Effector memory CD4-positive, alpha-beta T cell (primary cell): ENCODE data around the gene GGTA1.
"Not testable (repeated sequence)": the region's sequence is repeated elsewhere in the genome, so short reads cannot be mapped to it uniquely, and the experiment has no call there.

Source experiments
- DNase-seq, 3 donors: peaks; one replicate each; pipeline ENCODE4 v3.0.0-alpha.2; 2020
- H3K27ac ChIP-seq: 2 replicates; pipeline ENCODE4 v1.7.0; 2013; ENCODE audit warnings: mild to moderate bottlenecking, low read length, moderate library complexity; ENCODE audit not compliant: insufficient read depth, poor library complexity, severe bottlenecking
- H3K27me3 ChIP-seq: replicated peaks from 2 replicates; pipeline ENCODE4 v1.7.0; 2013; ENCODE audit warnings: mild to moderate bottlenecking, low read length; ENCODE audit not compliant: insufficient read depth, control insufficient read depth, poor library complexity, severe bottlenecking
- H3K36me3 ChIP-seq: 2 replicates; pipeline ENCODE4 v1.7.0; 2013; ENCODE audit warnings: mild to moderate bottlenecking, low read length, moderate library complexity; ENCODE audit not compliant: control insufficient read depth, insufficient read depth
- H3K4me1 ChIP-seq: 2 replicates; pipeline ENCODE4 v1.7.0; 2013; ENCODE audit warnings: low read length, mild to moderate bottlenecking; ENCODE audit not compliant: control insufficient read depth, insufficient read depth, poor library complexity, severe bottlenecking
- H3K4me3 ChIP-seq: 2 replicates; pipeline ENCODE4 v1.7.0; 2013; ENCODE audit warnings: low read length, low read depth, mild to moderate bottlenecking; ENCODE audit not compliant: insufficient read depth, poor library complexity, severe bottlenecking
- H3K9me3 ChIP-seq: 2 replicates; pipeline ENCODE4 v1.7.0; 2013; ENCODE audit warnings: mild to moderate bottlenecking, low read length, moderate library complexity; ENCODE audit not compliant: control insufficient read depth

GGTA1 gene

DNA sequence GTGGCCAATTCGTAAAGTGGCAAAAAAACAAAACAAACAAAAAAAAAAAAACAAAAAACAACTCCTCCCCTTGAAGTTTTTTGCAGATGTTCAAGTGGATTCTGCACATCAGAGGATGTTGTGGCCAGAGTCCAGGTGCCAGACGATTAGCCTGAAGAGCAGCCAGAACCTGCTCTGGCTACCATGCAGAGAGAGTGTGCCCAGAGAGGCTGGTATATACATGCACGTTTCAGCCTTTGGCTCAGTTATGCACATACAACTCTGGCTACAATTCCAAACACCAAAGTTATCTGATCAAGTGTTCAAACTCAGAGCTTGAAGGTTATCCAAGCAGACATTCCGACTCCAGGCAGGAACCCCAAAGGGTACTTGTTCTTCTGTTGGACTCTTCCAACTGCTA, 34.7 kb downstream of the GGTA1 start:
- H3K27me3 ChIP-seq: peaks cover 2% of the 10 kb centered on the region
- H3K9me3 ChIP-seq: no peaks in the 10 kb centered on the region
- no peak for DNase-seq
- no peaks in the 10 kb centered on the region for H3K36me3 ChIP-seq
- no peaks in the 10 kb centered on the region for H3K4me1 ChIP-seq
- no peak overlapping the region for H3K4me3 ChIP-seq
- H3K27ac ChIP-seq: no peak overlapping the region

DNA sequence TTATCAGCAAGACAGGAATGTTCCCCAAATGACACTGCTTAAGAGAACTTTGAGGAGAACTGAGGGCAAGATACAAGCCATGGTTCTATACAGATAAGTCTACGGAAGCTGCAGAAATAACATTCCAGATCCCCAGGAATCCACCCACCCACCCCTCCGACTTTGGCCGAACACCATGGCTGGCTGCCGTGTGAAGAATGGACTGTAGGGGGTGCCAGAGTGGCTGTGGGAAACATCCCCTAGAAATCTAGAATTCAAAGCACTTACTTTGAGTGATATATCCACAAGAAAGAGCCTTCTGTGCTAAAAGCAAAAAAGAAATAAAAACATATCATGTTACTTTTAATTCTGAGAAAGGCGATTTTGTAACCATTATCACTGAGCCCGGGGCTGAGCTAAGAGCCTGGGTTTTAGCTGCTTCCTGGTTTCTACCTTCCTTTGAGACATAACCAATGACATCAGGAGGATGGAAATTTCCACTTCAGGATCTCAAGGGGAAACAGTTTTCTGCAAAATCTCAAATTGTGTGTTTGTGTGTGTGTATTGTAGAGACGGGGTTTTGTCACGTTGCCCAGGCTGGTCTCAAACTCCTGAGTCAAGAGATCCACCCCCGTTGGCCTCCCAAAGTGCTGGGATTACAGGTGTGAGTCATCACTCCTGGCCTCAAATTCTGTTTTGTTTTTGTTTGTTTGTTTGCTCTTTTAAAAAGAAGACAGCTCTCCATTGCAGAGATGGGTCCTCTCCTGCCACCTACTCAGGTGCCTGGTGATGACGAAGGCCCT, 36.4 kb downstream of the GGTA1 start:
- Histone ChIP-seq H3K4me3 (no peak overlapping the region), H3K27ac (no peak overlapping the region), H3K36me3 (no peaks in the 10 kb centered on the region), H3K4me1 (no peaks in the 10 kb centered on the region), H3K27me3 (peaks cover 2% of the 10 kb centered on the region), H3K9me3 (no peaks in the 10 kb centered on the region)
- DNase-seq: no peak

DNA sequence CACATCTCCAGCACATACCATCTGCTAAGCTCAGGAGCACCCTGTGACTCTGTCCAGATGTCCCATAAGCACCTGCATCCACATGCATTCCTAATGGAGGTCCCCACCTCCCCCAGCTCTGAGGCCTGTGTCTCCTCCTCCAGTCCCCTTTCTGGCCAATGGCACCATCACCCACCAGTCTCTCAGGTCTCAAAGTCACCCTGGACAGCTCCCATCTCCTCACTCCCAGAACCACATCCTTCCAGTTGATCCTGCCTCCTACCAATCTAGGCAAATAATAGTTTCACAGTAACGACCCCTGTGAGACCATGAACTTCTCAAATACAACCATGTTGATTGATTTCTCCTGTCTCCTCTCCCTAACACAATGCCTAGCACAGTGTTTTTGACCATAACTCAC, 40.1 kb downstream of the GGTA1 start:
- Histone ChIP-seq H3K36me3 (no peaks in the 10 kb centered on the region), H3K4me3 (no peak overlapping the region), H3K27me3 (peaks cover 2% of the 10 kb centered on the region), H3K9me3 (no peaks in the 10 kb centered on the region), H3K27ac (no peak overlapping the region), H3K4me1 (no peaks in the 10 kb centered on the region)
- DNase-seq: no peak

DNA sequence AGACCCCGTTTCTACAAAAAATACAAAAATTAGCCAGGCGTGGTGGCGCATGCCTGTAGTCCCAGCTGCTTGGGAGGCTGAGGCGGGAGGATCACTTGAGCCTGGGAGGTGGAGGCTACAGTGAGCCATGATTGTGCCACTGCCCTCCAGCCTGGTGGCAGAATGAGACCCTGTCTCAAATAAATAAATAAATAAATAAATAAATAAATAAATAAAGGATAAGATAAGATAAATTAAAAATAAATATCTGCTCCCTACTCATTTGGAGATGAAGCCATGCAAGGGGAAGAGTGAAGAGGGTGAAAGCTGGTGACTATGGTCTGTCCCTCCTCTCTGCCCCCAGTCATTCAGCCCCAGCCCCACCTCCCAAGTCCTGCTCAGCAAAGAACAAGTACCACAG, 41.2 kb downstream of the GGTA1 start:
- not testable (repeated sequence) for H3K27me3 ChIP-seq, H3K4me1 ChIP-seq, DNase-seq, H3K4me3 ChIP-seq, H3K27ac ChIP-seq, H3K9me3 ChIP-seq, H3K36me3 ChIP-seq

DNA sequence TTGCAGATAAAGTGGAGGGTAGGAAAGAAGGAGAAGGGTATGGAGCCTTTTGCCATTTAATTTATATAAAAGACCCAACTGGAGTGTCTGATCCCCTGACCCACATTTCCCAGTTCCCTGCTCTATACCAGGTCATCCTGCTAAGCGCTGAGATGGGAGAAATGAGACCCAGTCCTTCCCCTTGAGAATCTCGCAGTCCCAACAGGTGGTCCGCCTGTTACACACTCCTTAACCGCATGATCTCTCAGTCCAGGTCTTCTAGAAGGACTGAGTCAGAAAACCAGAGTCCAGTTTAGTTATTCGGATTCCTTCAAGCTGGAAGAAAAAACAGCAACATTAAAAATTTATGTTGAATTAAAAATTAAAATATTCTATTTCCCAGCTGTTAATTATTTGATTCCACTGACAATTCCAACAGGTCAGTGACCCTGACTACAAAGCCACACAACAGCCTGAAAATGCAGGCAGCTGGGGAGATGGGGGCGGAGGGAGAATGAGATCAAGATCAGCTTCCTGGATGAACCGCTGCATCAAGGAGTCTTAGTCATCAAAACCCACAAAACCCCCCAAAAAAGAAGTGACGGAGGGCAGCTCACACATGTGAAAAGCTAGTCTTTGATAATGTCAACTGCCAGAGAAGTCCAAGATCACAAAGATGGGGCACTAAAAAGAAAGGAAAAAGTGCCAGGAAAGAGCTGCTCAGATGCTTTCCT, 44.0 kb downstream of the GGTA1 start:
- H3K27me3 ChIP-seq: no peaks in the 10 kb centered on the region
- no peaks in the 10 kb centered on the region for H3K9me3 ChIP-seq
- no peaks in the 10 kb centered on the region for H3K4me1 ChIP-seq
- no peak for DNase-seq
- no peaks in the 10 kb centered on the region for H3K36me3 ChIP-seq
- H3K4me3 ChIP-seq: no peak overlapping the region
- no peak overlapping the region for H3K27ac ChIP-seq

DNA sequence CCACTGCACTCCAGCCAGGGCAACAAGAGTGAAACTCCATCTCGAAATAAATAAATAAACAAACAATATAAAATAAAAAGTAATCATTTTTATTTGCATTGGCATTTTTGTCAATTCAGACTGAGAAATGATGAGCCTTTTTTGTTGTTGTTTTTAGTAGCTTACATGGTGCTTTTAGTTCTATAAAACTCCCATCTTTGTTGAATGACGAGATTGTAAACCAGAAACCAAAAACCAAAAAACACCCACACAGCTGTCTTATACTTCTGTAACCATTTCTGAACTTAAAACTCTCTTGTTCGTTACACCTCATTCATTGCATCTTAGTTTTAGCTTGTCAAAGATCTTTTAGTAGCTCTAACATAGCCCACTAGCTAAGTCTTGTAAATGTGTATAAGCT, 44.7 kb downstream of the GGTA1 start:
- Histone ChIP-seq H3K36me3 (no peaks in the 10 kb centered on the region), H3K9me3 (no peaks in the 10 kb centered on the region), H3K4me3 (no peak overlapping the region), H3K27ac (no peak overlapping the region), H3K4me1 (no peaks in the 10 kb centered on the region), H3K27me3 (no peaks in the 10 kb centered on the region)
- no peak for DNase-seq

DNA sequence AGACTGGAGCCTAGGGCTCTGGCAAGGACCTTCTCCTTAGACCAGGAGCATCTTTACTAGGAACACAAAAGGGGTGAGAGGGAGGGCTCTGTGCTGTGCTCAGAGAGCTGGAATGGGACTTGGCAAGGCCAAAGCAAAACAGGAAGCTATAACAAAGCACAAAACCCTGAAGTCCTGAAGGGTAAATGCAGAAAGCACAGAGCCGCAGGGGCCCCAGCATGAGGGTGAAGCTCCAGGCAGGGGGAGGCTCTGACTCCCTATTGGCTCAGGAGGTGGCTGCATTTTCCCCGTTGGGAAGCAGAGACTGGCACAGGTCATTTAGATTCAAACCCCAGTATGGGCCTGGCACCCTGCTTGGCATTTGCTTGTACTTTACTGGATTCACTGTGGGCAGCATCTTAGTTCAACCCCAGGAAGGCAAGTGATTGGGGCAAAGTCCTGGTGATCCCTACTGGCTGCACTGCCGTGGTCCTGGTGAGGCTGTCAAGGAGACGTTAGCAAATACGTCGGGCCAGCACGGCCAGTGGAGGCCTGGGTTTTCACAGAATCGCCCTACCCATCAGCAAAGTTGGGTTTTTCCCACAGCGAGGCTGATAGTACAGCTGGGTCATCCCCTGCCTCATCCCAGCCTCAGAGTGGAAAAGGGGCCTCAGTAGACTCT, 46.3 kb downstream of the GGTA1 start:
- Histone ChIP-seq H3K4me1 (no peaks in the 10 kb centered on the region), H3K27me3 (no peaks in the 10 kb centered on the region), H3K9me3 (no peaks in the 10 kb centered on the region), H3K36me3 (no peaks in the 10 kb centered on the region), H3K27ac (no peak overlapping the region), H3K4me3 (no peak overlapping the region)
- no peak for DNase-seq

DNA sequence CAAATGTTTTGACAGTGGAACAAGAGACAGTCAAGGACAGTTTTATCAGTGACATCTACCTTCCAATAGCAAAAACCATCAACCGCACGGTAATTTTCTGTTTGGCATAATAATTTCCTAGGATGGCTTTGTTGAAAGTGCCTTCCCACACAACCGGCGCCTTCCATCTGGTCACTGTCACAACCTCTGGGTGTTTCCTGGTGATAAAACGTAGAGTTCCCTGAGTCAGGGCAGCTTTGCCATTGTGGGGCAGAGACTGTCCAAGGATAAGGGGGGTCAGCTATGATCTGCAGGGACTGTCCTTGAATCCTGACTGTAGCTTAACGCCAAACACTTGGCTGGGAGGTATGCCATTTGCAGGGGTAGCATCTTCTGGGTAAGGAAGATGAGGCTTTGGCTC, 47.6 kb downstream of the GGTA1 start:
- no peaks in the 10 kb centered on the region for H3K36me3 ChIP-seq
- H3K27ac ChIP-seq: no peak overlapping the region
- H3K9me3 ChIP-seq: no peaks in the 10 kb centered on the region
- DNase-seq: no peak
- no peak overlapping the region for H3K4me3 ChIP-seq
- no peaks in the 10 kb centered on the region for H3K4me1 ChIP-seq
- no peaks in the 10 kb centered on the region for H3K27me3 ChIP-seq

DNA sequence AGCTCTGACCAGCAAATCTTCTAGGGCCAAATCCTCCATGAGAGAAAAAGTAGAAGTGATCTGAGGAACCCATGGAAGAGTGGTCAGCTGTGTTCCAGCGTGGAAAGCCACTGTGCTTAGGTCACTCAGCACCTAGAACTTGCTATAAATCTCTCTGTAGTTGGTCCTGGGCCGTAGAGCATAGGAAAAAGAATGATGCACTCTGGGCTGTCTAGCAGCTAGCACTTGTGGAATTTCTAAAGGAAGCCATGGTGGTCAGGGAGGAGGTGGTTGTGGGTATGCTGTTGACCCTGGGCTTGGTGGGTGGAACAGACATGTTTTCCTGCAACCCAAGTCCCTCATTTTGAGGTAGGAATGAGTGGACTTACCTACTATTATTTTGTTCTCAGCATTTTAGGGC, 48.1 kb downstream of the GGTA1 start:
- Histone ChIP-seq H3K4me3 (no peak overlapping the region), H3K4me1 (no peaks in the 10 kb centered on the region), H3K27me3 (no peaks in the 10 kb centered on the region), H3K36me3 (no peaks in the 10 kb centered on the region), H3K27ac (no peak overlapping the region), H3K9me3 (no peaks in the 10 kb centered on the region)
- no peak for DNase-seq

DNA sequence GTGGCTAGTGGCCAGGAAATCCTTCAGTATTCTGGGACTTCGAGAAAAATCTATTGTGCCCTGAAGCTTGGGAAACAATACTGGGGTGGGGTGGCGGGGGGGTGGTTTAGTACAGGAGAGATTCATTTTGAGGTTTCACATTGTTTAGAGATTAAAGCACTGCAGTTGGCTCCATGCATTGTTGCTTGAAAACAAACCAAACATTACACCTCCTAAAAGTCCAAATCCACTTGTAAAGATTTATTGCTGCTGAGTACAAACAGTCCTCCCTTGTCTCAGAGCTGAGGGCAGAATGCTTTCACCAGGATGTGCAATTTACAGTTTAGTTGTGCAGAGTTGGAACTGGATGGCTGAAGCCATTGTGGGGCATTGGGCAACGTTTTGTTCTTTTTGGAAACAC, 49.4 kb downstream of the GGTA1 start:
- H3K4me3 ChIP-seq: no peak overlapping the region
- DNase-seq: no peak
- no peak overlapping the region for H3K27ac ChIP-seq
- no peaks in the 10 kb centered on the region for H3K36me3 ChIP-seq
- no peaks in the 10 kb centered on the region for H3K9me3 ChIP-seq
- H3K4me1 ChIP-seq: no peaks in the 10 kb centered on the region
- no peaks in the 10 kb centered on the region for H3K27me3 ChIP-seq
